RPMI8226 (cell line): ENCODE data around the gene PRCP.
"Not testable (repeated sequence)": the region's sequence is repeated elsewhere in the genome, so short reads cannot be mapped to it uniquely, and the experiment has no call there.

Source experiments
- DNase-seq: peaks from one replicate; pipeline ENCODE4 v3.0.0-alpha.2; 2015

PRCP gene

DNA sequence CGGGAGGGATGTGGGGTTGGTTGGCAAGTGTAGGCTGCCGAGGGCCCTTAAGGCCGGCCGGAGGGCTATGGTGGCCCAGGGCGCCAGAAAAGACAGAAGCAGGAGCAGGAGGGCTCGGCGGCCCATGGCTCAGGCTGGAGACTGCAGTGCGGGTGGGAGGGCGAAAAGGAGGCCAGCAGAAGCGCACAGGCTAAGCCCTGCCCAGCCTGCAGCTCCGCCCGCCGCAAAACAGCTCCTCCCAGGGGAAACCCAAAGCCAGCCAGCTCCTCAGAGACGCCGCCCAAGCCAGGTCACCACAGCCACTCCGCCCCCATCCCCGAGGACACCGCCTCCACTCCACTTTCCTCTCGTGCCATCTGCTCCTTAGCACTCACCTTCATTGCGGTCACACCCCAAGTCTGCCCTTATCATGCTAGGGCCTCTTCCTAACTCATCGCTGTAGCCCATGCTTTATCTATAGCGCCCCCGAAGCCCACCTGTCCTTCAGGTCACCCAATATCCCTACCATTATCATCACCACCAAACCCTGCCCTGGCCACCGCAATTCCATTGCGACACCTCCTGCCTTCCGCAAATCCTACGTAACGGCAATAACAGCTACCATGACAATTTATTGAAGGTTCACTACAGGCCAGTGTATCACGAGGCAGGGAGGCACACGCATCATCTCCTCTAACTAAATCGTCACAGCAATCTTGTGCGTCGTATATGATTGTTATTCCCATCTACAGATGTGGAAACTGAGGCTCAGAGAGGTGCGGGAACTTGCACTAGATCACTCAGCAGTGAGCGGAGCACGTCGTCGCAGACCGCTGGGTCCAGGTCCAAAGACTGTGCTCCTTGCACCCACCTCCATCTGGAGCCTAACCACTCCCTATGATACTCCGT lies at the start of gene PRCP:
TSS of gene PRCP (minus strand) at position 154 of the 888 bp plus-strand sequence. CDS start at position 126, 28 bp downstream.
- DNase-seq = peak; percentile 97

DNA sequence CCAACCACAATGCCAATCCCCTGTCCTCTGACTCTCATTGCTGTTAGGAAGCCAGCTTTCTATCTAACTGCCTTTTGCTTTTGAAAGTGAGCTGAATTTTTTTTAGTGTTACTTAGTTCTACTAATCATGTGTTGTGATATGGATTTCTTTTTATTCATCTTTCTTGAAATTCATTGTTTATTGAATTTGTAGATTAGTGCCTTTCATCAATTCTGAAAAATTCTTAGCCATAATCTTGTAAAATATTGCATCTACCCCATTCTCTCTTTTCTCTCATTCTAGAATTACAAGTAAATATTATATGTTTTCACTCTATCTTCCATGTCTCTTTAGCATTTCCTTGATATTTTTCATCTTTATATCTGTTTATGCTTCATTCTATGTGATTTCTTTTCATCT lies 49.1 kb upstream of the PRCP start:
- no peak for DNase-seq

- no peak for DNase-seq
These were observed 45.5 kb upstream of the PRCP start for GRCh38 chr11:82945682-82946081.

- DNase-seq = not testable (repeated sequence)
These were observed 44.8 kb upstream of the PRCP start for GRCh38 chr11:82945041-82945440.

GRCh38 chr11:82944198-82944597 lies 44.0 kb upstream of the PRCP start:
- no peak for DNase-seq

DNA sequence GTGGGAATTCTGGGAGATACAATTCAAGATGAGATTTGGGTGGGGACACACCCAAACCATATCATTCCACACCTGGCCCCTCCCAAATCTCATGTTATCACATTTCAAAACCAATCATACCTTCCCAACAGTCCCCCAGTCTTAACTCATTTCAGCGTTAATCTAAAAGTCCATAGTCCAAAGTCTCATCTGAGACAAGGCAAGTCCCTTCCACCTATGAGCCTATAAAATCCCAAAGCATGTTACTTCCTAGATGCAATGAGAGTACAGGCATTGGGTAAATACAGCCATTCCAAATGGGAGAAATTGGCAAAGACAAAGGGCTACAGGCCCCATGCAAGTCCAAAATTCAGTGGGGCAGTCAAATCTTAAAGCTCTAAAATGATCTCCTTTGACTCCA lies 43.2 kb upstream of the PRCP start:
- DNase-seq = not testable (repeated sequence)

GRCh38 chr11:82942376-82942775 lies 42.1 kb upstream of the PRCP start:
- no peak for DNase-seq

- DNase-seq = no peak
These were observed 39.2 kb upstream of the PRCP start for GRCh38 chr11:82939456-82939855.

GRCh38 chr11:82937554-82937953 lies 37.3 kb upstream of the PRCP start:
- no peak for DNase-seq

DNA sequence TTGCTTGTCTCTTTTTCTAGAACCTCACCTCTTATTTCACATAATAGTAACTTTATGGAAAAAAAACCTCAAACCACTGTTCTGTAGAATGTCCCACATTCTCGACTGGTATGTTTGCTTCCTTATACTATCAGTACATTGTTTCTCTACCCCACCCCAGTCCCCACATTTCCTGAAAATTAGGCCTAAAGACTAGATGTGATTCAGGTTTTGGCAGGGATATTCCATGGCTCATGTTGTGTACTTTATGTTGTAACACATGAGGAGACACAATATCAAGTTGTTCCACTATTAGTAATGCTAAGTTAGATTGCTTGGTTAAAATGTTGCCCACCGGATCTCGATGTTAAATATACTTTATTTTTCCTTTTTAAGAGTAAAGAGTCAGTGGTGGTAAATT lies 36.0 kb upstream of the PRCP start:
- DNase-seq = no peak

GRCh38 chr11:82932564-82932963 lies 32.3 kb upstream of the PRCP start:
- no peak for DNase-seq

DNA sequence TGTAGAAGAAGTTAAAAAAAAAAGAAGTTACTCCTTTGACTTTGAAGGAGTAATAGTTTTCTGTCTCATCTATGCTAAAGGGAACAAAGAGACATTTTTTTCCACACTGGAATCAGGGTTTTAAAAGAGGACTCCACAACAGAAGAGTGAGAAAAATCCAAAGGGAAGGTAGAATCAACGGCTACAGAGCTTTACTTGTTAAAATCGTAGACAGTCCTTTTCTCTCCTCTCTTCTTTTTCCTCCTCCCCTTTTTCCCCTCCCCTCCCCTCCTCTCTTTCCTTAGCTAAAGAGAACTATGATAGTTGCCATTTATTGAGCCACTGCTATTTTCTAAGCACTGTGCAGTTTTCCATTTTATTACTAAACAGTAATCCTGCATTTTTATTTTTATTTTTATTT lies 30.5 kb upstream of the PRCP start:
- no peak for DNase-seq

DNA sequence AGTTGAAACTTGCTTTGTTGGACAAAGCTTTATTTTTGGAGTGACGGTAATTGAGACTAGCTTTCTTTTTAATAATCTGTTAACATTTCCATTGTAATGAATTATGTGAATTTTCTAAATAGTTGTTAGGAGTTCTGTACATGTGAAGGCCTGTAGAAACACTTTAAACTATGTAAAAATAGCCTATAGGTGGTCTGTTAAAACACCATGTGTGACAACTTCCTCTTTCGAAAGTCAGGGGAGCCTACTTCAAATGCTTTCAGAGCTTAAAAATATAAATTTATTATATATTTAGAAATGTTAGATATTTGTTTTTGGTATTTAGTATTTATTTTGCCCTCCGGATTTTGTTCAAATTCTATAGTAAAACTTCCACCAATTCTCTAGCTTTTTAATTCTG lies 30.0 kb upstream of the PRCP start:
- DNase-seq = no peak

GRCh38 chr11:82929121-82929520 lies 28.9 kb upstream of the PRCP start:
- no peak for DNase-seq

GRCh38 chr11:82927264-82927880 lies 27.1 kb upstream of the PRCP start:
- DNase-seq = peak; percentile 77

DNA sequence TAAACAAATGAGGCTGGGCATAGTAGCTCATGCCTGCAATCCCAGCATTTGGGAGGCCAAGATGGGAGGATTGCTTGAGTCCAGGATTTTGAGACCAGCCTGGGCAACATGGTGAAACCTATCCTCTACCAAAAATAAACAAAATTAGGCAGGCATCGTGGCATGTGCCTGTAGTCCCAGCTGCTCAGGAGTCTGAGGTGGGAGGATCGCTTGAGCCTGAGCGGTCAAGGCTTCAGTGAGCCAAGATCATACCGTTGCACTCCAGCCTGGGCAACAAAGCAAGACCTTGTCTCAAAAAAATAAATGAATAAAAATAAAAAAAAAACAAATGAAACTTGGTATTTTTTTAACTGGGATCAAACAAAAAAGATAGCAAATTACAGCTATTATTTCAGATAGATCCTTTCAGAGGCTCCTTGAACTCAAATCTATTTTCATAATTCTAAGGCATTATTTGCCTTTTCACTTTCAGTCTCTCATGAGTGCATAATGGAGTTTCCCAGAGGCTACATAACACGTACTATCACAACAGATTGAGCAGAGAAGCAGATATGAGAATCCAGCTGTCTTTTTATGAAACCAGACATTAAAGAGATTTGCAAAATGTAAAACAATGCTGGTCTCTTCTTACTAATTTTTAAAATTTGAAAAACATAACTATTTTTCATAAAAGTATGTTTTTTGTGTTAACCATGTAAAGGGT lies 24.4 kb upstream of the PRCP start:
- DNase-seq = no peak

DNA sequence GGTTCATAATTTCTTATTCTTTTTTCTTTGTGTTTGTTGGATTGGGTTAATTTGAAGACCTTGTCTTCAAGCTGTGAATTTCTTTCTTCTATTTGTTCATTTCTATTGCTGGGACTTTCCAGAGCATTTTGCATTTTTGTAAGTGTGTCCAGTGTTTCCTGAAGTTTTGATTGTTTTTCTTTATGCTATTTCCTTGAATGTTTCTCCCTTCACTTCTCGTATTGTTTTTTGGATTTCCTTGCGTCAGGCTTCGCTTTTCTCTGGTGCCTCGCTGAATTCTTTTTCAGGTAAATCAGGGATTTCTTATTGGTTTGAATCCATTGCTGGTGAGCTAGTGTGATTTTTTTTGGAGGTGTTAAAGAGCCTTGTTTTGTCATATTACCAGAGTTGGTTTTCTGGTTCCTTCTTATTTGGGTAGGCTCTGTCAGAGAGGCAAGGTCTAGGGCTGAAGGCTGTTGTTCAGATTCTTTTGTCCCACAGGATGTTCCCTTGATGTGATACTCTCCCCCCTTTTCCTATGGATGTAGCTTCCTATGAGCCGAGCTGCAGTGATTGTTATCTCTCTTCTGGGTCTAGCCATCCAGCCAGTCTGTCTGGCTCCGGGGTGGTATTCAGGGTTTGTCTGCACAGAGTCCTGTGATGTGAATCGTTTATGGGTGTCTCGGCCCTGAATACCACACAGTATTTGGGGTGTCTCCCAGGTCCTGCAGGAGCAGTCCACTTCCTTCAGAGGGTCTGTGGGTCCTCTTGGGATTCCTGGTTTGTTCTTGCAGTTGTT lies 22.4 kb upstream of the PRCP start:
- not testable (repeated sequence) for DNase-seq

- not testable (repeated sequence) for DNase-seq
These were observed 20.0 kb upstream of the PRCP start for GRCh38 chr11:82920227-82920626.

- DNase-seq = not testable (repeated sequence)
These were observed 19.6 kb upstream of the PRCP start for GRCh38 chr11:82919786-82920185.

- no peak for DNase-seq
These were observed 8.9 kb upstream of the PRCP start for GRCh38 chr11:82909015-82909640.

DNA sequence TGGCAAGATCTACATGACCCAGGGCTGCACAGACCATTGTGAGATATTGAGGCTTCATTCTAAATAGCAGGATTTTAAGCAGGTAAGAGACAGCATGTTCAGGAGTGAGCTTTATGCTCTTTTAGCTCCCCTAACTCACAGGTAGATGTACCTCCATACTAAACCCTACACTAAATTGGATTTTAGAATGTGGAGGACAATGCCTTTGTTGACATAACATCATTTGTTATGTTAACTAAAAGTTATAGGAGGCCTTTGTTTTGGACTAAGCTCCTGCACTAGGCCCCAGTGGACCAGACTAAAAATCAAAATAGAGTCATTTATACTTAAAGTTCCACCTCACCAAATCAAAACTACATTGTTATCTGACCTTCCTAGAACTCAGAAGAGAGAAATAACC lies 8.1 kb upstream of the PRCP start:
- no peak for DNase-seq

DNA sequence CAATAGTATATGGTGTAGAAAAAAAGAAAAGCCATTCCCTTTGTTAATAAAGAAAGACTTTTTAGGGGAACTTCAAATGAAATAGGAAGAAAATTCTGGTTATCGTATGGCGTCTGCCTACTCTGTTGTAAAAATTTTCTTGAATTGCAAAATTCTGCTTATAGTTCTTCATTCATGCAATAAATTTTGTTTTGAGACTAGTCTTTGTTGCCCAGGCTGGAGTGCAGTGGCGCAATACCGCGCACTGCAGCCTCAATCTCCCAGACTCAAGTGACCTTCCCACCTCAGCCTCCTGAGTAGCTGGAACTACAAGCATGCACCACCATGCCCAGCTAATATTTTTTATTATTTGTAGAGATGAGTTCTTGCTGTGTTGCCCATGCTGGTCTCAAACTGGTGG lies 7.1 kb upstream of the PRCP start:
- DNase-seq = no peak
